HepG2 (cell line): Measurements from ENCODE around the gene TBC1D10A.

Experiments used
- CEBPB ChIP-seq: IDR thresholded peaks from 2 replicates; pipeline ENCODE4 v1.6.1; 2011; ENCODE audit warnings: low read depth, low read length, improper control_type of control experiment, borderline replicate concordance
- CTCF ChIP-seq: sonication (generic); formaldehyde crosslinking; IDR thresholded peaks from 2 replicates; pipeline ENCODE4 v1.5.0; 2020; ENCODE audit warnings: mild to moderate bottlenecking, missing genetic modification reagents, moderate library complexity
- ETS1 ChIP-seq: sonication (generic); formaldehyde crosslinking; IDR thresholded peaks from 2 replicates; pipeline ENCODE4 v1.4.0; 2020; ENCODE audit warnings: missing genetic modification reagents
- EZH2 ChIP-seq: conservative IDR thresholded peaks from 2 replicates; pipeline ENCODE4 v1.6.1; 2012; ENCODE audit warnings: mild to moderate bottlenecking, low read depth, low read length, moderate library complexity
- JUNB ChIP-seq: sonication (generic); formaldehyde crosslinking; IDR thresholded peaks from 2 replicates; pipeline ENCODE4 v1.8.0; 2022; ENCODE audit warnings: missing genetic modification reagents, mild to moderate bottlenecking, borderline replicate concordance
- POLR2A ChIP-seq, 2 experiments: IDR thresholded peaks; 2 replicates each; pipeline ENCODE4 v1.6.1; 2011; ENCODE audit warnings: low read depth in 2 of 2, low read length in 2 of 2, mild to moderate bottlenecking in 1 of 2, moderate library complexity in 1 of 2; ENCODE audit not compliant: insufficient read depth in 1 of 2
- SMARCC2 ChIP-seq: fragments of 450-650 bp; IDR thresholded peaks from 2 replicates; pipeline ENCODE4 v1.6.1; 2017; ENCODE audit warnings: antibody characterized with exemption, mild to moderate bottlenecking
- SRY ChIP-seq: sonication (generic); formaldehyde crosslinking; IDR thresholded peaks from 2 replicates; pipeline ENCODE4 v1.8.0; 2022; ENCODE audit warnings: mild to moderate bottlenecking, missing genetic modification reagents
- ZFP91 ChIP-seq: sonication (generic); formaldehyde crosslinking; IDR thresholded peaks from 2 replicates; pipeline ENCODE4 v1.9.0; 2022; ENCODE audit warnings: missing genetic modification reagents, mild to moderate bottlenecking, borderline replicate concordance
- ZNF512B ChIP-seq: sonication (generic); formaldehyde crosslinking; IDR thresholded peaks from 2 replicates; pipeline ENCODE4 v1.5.1; 2020; ENCODE audit warnings: missing genetic modification reagents, mild to moderate bottlenecking, borderline replicate concordance
- ZNF678 ChIP-seq: sonication (generic); formaldehyde crosslinking; IDR thresholded peaks from 2 replicates; pipeline ENCODE4 v1.4.0; 2020; ENCODE audit warnings: mild to moderate bottlenecking, missing genetic modification reagents

- TF ChIP-seq ETS1 (CRISPR knock-in tag) (no peak), ZNF678 (CRISPR knock-in tag) (no peak), POLR2A (IDR thresholded peaks at IDR 0.05; ENCODE audit: insufficient read depth in 1 of 2, low read depth in 2 of 2, low read length in 2 of 2) (no peak), ZFP91 (CRISPR knock-in tag) (0 out of 2 replicates have a peak, but pooled peaks have one; percentile 35), JUNB (CRISPR knock-in tag) (no peak), CEBPB (no peak), EZH2 (no peak), SRY (CRISPR knock-in tag) (no peak), CTCF (peak; percentile 93), SMARCC2 (no peak), ZNF512B (CRISPR knock-in tag) (no peak)
Measured at GRCh38 chr22:30286813-30287647, 39.7 kb downstream of the TBC1D10A start.
